Activated gamma-delta T cell (primary cell): Measurements from ENCODE around the gene SH3RF3.

Source experiments
- DNase-seq: peaks from one replicate; lab custom pipeline; 2025; lab: John Stamatoyannopoulos, UW

SH3RF3 gene

DNA sequence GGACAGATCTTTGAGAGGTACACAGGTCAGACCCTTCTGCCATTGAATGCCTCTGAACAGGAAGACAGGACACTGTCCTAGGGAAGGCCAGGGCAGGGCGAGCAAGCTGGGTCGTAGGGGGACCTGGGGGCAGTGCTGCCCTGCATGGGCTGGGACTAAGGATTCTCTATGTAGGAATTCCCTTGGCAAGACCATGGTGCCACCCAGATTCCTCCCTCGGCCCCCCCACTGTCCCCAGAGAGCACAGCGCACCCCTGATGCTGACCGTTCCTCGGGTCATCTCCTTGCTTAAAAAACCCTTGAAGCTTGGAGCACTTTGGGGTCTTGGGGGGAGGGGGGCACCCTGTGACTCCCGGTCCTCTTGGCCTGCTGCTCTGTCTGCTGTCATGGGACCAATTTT, 289.7 kb downstream of the SH3RF3 start:
- no peak for DNase-seq

DNA sequence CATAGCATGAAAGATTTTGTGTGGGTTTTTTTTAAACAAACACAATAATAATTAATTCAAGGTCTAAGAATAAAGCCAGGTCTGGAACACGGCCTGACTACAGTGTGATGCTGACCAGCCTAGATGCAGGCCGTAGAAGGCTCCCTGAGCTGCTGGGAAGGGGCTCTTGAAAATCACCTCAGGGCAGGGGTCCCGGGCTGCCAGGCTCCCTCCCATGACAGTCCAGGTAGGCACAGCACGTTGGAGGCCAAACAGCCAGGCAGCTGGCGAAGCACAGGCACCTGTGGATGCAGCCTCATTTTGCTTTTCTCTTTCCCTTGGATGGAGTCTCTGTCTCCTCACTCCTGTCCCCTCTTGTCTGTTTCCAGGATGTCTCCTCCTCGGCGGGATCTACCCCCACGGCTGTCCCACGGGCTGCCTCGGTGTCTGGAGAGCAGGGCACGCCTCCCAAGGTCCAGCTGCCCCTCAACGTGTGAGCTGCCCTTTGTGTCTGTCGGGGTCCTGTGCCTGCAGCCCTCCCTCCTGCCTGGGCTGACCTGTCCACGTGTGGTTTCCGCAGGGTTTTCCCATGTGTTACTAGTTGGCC, 290.3 kb downstream of the SH3RF3 start:
- no peak for DNase-seq

DNA sequence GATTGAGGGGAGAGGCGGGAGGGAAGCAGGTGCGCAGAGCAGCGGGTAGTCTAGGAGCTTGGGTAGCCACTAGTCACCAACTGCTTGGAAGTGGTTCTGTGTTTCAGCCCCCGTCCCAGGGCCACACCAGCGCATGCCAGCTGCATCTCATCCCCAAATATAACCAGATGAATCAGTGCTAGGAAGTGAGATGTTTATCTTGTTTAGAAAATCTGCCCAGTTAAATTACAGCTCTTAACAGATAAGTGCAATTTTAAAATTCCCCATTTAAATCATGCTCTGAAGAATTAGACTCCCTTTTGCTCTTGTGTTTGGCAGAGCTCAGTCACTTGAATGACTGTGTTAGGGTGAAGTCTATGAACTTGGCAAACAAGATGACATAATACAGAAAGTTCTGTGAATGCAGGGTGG, 291.0 kb downstream of the SH3RF3 start:
- DNase-seq, result no peak

DNA sequence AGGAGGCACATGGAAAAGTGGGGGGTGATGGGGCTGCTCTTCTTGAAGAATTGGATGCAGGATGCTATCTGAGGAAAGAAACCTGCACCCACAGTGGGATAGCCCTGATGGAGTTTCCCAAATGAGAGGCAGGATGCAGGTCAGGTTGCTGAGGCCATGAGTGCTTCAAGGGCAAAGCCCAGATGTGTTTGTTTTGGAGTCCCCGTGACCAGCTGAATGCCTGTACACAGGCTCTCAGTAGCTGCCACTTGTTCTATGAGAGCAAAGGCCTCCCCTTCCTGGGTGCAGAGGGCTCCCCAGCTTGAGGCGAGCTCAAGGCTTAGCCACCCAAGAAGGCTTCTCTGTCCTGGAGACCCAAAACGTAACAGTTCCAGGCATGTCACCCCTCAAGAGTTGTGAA, 292.1 kb downstream of the SH3RF3 start:
- DNase-seq, result no peak

DNA sequence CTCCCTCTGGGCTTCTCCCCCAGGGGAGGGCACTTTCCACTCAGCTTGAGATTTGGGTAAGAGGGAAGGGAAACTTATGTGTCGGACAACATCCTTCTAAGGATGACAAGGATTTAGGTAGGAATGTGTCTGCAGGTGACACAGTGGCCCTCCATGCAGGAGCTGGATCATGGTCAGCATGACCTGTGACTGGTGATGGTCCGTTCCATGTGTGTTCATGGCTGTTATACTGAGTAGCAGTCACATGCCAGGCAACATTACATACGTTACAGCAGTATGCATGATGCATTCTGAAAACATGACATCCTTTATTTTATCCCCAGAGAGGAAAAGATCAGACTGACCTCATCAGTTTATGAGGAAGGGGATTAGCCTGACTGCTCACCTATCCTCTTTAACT, 292.6 kb downstream of the SH3RF3 start:
- DNase-seq, result no peak

DNA sequence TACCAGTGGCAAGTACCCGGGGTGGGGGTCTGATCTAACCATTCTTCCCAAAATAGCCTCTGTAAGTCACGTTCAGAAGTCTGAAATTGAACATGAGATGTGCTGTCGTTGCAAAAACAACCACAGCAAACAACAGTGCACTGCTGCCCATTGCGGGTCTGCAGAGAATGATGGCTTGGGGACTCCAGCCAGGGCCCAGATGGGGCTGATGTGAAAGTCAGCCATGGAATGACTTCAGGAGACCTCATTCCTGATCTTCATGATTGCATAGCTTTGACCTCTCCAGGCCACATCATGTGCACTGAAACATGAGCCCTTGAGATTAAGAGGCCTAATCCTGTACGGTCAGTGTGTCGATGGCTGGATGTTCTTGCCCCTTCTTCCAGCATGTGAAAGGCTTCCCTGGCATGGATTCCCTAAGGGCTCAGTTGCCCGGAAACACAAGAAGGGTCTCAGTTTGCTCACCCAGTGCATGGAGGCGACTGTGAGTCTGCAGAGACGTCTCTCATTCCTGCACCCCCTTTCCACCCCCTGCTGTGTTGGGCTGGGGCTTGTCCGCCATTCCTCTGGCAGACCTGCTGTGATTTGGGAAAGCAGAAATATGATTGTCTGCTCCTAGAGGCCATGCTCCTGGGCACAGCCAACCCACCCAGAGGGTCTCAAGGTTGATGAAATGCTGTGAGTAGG, 293.2 kb downstream of the SH3RF3 start:
- no peak for DNase-seq

DNA sequence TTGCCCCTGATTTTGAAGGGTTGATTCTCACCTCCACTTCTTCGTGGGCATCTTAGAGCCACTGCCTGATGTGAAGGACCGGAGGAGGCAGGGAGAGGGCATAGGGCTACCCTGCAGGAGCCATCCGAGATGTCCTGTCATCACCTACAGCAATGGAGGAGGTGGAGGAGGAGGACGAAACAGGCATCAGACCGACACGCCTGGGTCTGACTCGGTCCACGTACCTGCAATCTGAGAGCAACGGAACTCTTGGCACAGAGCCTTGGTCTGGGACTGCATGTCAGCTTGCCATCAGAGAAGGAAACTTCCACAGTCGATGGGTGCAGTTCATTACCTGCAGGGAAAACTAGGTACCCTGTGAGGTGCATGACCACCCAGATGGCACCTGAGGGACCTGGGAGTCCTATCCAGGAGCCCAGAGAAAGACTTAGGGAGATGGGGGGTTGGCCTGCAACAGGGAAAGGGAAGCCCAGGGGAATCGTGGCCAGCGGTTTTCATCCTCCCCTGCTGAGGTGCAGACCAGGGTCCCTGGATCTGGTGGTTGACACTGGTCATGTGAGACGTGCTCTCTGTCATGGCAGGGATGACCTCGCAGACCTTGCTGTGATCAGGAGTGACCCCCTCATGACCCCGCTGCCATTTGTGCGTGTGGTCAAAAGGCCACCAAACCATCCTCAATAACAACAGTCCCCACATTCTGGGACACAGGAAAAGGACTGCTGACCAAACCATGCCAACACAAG, 293.9 kb downstream of the SH3RF3 start:
- no peak for DNase-seq

DNA sequence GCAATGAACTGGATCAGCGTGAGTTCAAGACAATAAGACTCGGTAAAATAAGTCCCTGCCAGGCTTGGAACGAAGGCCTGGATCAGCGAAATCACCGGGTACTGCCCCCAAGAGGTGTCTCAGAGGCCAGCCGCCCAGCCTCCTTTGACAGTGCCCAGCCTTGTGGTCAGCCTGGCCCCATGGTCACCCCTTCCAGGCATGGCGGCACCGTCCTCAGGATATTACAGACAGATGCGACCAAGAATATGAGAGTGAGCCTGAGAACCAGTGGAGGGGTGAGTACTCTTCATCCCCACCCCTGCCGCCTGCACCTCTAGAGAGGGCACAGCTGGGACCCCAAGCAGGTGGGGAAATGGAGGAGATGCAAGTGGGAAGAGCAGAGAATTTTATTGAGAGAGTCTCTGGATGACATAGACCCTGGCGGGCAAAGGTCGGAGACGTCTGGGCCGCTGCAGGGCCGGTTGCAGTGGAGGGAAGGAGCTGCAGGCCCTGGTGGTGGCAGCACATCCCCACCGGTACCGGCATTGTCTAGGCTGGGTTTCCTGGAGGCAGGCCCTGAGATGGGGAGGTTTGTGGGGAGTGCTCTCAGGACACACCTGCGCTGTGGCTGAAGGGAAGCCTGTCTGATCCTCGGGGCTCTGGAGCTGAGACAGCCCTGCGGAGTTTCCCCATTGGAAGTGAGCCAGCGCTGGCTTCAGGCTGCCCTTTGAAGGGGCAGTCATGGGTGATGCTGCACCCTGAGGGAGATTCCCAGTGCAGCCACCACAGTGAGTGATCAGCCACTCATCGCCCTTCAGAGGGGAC, 294.8 kb downstream of the SH3RF3 start:
- DNase-seq, result no peak

DNA sequence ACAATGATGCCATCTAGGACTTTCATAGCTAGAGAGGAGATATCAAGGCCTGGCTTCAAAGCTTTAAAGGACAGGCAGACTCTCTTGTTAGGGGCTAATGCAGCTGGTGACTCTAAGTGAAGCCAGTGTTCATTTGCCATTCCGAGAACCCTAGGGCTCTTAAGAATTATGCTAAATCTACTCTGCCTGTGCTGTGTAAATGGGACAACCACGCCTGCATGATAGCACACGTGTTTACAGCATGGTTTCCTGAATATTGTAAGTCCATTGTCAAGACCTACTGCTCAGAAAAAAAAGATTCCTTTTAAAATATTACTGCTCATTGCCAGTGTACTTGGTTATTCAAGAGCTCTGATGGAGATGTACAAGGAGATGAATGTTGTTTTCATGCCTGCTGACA, 296.4 kb downstream of the SH3RF3 start:
- no peak for DNase-seq

DNA sequence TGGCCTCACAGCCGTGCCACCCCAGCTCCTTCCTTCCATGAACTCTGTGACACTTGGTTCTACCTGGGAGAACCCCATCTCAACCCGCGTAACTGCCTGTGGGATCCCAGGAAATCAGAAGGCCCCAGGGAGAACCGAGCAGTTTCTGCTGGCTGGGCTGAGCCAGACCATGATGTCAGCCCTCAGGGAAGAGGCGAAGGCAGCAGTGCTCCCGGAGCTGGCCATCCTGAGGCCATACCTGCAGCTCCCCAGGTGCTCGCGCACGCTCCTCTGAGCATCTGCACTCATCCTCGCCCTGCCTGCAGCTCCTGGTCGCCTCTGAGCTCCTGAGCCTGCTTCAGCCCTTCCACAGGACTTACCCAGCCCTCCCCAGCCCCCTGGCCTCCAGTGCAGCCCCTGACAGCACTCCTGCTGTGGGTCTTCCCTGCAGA, 298.7 kb downstream of the SH3RF3 start:
- no peak for DNase-seq

DNA sequence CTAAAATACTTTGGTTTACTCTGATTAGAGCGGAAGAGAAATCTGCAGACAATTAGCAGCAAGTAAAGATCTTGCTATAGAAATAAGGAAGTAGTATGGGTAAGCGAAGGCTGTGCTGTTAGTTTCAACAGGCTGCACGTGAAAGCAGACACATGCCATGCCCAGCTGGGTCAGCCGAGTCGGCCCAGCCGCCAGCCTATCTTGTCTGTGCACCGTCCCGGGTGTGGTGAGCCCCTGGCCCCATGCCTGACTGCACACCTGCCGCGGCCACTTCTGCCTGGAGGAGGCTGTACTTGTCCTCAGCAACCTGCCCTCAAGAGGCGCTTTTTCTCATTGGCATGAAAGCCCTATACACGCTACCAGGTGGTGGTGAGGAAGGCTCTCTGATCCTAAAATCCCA, 299.3 kb downstream of the SH3RF3 start:
- no peak for DNase-seq

DNA sequence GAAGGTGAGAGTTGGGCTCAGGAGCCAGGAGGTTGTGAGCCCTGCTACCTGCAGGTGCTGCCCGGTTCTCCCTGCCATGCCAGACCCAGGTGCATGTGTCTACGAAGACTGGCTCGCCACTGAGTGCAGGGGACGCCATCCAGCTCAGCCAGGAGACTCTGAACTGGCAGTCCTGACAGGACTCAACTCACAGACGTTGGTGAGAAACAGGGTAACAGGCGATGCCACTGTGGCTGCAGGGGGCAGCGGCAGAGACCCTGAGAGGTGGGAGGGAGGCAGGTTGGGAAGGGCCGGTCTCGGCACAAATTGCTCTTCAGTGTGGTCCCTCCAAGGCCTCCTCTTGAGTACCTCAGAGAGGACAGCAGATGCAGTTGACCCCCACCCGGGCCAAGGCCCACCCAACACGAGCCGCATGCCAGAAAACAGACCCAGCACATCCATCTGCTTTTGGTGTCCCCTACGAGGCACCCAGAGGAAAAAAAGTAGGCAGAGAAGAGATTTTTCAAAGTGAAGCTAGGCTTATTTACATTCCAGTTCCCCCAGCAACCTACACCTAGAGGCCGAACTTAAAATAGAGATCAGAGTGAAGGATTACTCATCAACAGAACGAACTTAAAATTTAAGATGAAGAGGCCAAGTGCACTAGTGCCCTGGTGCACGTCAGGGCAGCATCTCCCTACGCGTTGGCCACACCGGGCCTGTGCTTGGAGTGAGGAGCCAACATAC, 300.0 kb downstream of the SH3RF3 start:
- DNase-seq, result no peak

DNA sequence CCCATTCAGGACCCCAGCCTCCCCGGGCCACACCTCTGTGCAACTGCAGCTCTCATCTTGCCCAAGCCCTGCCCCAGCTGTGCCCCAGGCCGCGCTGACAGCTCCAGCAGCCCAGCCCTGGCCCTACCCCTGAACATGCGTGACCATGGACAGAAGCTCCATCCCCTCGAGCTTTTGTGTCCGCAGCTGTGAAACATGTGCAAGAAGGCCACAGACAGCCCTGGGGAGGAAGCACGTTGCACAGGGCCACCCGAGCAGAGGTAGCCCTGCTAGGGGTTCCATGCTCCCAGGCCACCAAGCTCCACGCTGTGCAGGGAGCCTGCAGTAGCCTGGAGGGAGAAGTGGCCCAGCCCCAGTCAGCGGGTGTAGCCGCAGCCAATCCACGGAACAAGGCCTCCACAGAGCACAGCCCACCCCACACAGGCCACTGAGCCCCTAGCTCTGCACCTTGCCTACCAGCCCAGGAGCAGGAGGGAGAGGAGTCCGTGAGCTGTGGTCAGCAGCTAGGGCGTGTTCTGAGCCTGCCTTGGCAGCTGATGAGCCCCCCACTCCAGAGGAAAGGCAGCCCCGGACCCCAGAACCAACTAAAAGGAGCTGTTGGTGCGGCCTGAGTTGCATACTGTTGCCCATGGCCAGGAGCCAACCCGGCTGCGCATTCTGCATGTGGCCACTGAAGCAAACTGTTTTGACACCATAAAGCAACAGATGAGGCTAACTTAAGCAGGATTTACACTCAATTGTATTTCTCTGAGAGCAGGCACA, 300.7 kb downstream of the SH3RF3 start:
- DNase-seq, result no peak

DNA sequence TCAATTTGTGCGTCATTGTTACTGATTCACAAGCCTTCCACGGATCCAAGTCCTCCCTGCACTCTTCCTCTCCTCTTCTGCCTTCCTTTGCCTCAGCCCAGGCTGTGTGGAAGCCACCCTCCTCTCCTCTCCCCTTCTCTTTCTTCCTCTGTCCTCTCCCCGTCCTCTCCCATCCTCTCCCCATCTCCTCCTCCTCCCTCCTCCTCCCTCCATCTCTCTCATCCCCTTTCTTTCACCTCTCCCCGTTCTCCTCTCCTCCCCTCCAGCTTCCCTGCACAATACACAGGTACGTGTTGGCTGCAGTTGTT, 301.3 kb downstream of the SH3RF3 start:
- DNase-seq, result no peak

DNA sequence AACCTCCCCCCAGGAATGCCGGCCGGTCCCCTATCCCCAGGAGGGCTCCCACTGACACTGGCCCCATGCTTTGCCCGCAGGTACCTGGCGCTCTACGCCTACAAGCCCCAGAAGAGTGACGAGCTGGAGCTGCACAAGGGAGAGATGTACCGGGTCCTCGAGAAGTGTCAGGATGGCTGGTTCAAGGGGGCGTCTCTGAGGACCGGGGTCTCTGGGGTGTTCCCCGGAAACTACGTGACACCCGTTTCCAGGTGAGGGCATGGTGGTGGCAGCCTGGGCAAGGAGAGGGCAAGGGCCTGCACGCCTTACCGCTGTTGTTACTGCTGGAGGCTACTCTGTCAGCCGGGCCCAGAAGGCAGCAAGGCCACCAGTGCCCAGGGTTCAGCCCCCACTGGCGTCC, 303.4 kb downstream of the SH3RF3 start:
- DNase-seq, result no peak

DNA sequence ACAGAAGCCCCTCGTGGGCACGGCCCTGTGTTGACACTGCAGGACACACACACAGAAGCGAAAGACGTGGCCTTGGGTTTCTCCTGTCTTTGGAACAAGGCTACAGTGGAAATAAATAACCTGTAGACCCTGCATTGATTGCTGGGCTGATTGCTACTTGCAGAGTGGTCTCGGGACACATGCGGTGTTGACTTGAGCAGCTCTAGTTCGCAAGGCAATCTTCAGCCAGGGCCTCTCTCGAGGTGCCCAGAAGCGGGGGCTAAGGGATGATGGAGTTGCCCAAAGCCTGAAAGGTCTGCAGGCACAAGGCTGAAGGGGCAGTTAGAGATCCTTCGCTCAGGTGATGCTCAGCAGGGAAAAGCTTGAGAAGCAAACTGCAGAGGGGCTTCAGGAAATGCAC, 304.5 kb downstream of the SH3RF3 start:
- DNase-seq, result no peak

DNA sequence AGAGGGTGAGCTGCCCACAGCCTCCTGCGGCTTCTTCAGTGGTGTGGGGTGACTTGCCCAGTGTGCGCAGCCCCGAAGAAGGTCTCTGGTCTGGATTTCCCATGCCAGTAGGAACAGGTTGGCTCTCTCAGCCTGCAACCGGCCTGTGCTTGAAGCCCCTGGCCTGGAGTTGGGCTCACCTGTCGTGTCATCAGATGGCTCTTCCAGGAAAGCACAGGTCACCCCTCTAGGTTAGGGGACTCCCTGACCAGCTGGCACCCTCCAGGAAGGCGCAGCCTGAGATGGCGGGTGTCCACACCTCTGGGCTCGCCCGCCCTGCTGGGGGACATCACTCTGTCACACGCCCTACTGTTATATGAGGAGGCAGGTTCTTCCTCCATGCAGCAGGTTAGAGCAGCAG, 304.9 kb downstream of the SH3RF3 start:
- no peak for DNase-seq

DNA sequence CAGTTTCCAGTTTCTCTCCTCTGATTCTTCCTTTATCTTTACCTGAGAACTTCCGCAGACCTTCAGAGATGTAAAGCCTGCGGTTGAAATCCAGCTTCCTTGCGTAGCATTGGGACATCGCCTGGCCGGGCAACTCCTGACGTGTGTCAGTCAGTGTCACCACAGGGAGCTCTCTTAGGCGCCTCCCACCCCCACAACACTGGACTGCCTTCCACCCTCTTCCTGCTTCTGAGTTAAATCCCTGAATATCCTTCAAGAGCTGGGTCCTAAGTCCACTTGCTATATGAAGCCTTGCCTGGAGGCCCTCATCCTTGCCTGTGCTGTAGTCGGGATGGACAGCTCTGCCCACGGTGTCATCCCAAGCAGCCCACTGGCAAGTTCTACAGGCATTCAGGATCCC, 305.3 kb downstream of the SH3RF3 start:
- DNase-seq, result no peak

DNA sequence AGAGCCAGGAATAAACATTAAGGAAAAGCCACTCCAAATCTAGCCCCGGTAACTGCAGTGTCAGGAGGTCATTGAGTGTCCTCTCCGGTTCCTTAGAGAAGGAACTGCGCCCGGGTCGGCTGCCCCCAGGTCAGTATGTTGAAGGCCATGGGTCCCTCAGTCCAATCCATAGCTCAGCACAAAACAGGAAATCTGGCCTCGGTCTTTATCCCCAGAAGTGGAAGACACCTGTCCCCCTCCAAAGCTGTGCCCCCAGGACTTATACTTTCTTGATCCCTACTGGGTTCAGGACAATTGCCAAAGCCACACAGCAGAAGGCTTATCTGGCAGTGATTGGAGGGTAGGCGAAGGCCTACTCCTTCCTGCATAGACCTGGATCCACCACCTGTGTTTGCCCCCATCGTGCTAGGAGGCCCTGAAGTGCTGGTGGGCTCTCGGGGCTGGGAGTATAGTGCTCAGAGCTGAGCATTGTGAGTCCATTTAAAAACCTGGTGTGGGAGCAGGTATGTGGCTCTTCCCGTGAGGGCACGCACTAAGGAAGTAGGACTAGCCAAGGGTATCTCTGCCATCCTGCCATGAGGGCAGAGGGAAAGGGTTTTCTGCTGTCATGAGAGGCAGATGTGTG, 306.2 kb downstream of the SH3RF3 start:
- DNase-seq, result no peak

DNA sequence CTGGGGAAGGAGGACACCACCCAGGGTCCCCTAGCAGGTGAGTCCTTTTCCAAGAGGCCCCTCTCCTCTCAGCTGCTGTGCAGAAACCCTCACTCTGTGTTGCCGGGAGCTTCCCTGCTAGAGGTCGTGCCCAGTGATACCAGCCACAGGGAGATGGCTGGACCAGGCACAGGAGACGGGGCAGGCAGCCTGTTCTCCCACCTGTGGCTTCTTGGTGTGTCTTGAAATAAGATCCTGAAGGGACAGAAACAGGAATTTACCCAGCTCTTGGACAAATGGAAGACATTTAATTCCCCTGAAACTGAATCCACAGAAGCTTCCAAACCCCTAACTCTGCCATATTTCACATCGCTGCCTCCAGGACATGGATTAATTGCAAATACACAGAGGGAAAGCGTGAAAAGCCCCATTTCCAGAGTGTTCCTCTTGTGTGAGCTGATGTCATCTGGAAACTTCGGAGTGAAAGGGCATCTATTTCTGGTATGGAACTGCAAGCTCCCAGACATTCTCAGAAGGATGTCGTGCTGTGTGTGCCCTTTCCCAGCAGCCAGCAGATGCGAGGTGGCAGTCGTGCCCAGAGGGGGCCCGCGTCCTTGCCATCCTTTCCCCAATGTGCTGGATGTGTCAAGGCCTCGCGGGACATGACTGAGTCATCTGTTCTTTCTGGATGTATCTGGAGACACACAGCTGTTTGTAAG, 307.0 kb downstream of the SH3RF3 start:
- DNase-seq, result no peak
